ENCODE results near the gene RBM20. TPM values are rescaled to one million over a fixed set of nuclear protein-coding genes. Genes with fewer than 3 reads are reported as not detected.

RBM20 gene
- total and polyA plus RNA-seq, 2 donors from 2014 or later = 0.88 to 2.1 TPM

DNA sequence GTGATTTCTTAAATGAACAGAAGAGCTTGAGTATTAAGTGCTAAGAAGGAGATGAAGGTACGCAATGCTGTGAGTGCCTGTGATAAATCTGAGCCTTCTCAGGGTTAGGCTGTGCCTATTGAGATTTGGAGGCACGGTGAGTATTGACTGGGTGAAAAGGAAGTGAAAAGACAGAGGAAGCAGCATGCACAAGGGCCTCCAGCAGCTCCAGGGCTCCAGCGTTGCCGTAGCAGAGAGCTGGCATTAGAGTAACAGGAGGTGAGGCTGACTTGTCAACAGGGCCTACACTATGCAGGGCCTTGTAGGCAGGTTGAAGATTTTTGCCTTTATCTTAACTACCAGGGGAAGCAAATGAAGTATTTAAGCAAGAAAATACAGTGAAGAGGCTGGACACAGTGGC lies 173.5 kb downstream of the RBM20 start:
- H3K4me3 ChIP-seq (ENCODE audit: low read length in 3 of 3) = no peak overlapping the region
- no peaks in the 10 kb centered on the region for H3K36me3 ChIP-seq (ENCODE audit: control insufficient read depth in 2 of 3, insufficient read depth in 3 of 3, low read length in 3 of 3)
- no peaks in the 10 kb centered on the region for H3K27me3 ChIP-seq (ENCODE audit: control insufficient read depth, insufficient read depth, low read length)
- H3K9me3 ChIP-seq (ENCODE audit: control insufficient read depth in 2 of 3, insufficient read depth in 1 of 3, low read length in 3 of 3) = no peaks in the 10 kb centered on the region
- intact Hi-C loops (cut with DNase I) = no loop called here
- peaks cover 0 to 22% (median 13%) of the 10 kb centered on the region in 3 donors for H3K4me1 ChIP-seq (ENCODE audit: control insufficient read depth in 2 of 3, insufficient read depth in 2 of 3, low read depth in 1 of 3, low read length in 3 of 3)
- TF ChIP-seq, protein P1, sequence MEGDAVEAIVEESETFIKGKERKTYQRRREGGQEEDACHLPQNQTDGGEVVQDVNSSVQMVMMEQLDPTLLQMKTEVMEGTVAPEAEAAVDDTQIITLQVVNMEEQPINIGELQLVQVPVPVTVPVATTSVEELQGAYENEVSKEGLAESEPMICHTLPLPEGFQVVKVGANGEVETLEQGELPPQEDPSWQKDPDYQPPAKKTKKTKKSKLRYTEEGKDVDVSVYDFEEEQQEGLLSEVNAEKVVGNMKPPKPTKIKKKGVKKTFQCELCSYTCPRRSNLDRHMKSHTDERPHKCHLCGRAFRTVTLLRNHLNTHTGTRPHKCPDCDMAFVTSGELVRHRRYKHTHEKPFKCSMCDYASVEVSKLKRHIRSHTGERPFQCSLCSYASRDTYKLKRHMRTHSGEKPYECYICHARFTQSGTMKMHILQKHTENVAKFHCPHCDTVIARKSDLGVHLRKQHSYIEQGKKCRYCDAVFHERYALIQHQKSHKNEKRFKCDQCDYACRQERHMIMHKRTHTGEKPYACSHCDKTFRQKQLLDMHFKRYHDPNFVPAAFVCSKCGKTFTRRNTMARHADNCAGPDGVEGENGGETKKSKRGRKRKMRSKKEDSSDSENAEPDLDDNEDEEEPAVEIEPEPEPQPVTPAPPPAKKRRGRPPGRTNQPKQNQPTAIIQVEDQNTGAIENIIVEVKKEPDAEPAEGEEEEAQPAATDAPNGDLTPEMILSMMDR (IDR thresholded peaks at IDR 0.05; ENCODE audit: borderline replicate concordance, extremely low read depth, insufficient read depth) = no peak
- FAIRE-seq = no peak
- no peak overlapping the region for H3K27ac ChIP-seq (ENCODE audit: low read depth in 2 of 2, low read length in 2 of 2)
- DNase-seq = no peak
- no peak overlapping the region for H3K9ac ChIP-seq (ENCODE audit: low read length in 3 of 3)

- Histone ChIP-seq H3K9me3 (ENCODE audit: control insufficient read depth in 2 of 3, insufficient read depth in 1 of 3, low read length in 3 of 3) (no peaks in the 10 kb centered on the region), H3K9ac (ENCODE audit: low read length in 3 of 3) (no peak overlapping the region), H3K4me3 (ENCODE audit: low read length in 3 of 3) (no peak overlapping the region), H3K27me3 (ENCODE audit: control insufficient read depth, insufficient read depth, low read length) (no peaks in the 10 kb centered on the region), H3K36me3 (ENCODE audit: control insufficient read depth in 2 of 3, insufficient read depth in 3 of 3, low read length in 3 of 3) (no peaks in the 10 kb centered on the region), H3K4me1 (ENCODE audit: control insufficient read depth in 2 of 3, insufficient read depth in 2 of 3, low read depth in 1 of 3, low read length in 3 of 3) (peaks cover 4 to 29% (median 21%) of the 10 kb centered on the region in 3 donors), H3K27ac (ENCODE audit: low read depth in 2 of 2, low read length in 2 of 2) (no peak overlapping the region)
- TF ChIP-seq, protein P1 (IDR thresholded peaks at IDR 0.05; ENCODE audit: borderline replicate concordance, extremely low read depth, insufficient read depth) = no peak
- intact Hi-C loops (cut with DNase I) = no loop called here
- DNase-seq (no peak), FAIRE-seq (no peak)
Observed at GRCh38 chr10:110818311-110819256, 174.4 kb downstream of the RBM20 start.

DNA sequence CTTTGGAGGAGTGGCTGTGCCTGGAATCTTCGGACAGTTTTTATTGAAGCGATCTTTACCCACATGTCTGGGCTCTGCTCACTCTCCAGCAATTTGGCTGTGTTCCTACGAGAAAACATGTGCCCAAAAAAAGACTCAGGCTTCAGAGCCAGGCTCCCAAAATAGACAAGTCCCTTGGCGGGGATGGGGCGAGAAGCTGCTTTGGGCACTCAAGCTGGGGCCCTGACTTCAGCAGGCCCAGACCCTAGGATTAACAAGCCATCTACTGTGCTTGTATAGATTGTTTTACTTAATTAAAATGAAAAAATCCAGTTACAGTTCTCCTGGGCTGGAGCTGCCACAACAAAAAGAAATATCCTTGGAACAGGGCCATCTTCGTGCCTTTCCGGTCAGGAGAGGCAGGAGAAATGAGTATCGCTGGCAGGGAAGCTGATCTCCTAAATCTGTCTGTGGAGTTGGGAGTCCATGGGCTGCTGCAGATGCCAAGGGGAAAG lies 176.2 kb downstream of the RBM20 start:
- FAIRE-seq (no peak), DNase-seq (no peak)
- intact Hi-C loops (cut with DNase I) = no loop called here
- peak overlapping the region; percentile 15 to 56 for H3K27ac ChIP-seq (ENCODE audit: low read depth in 2 of 2, low read length in 2 of 2)
- no peak overlapping the region for H3K4me3 ChIP-seq (ENCODE audit: low read length in 3 of 3)
- H3K27me3 ChIP-seq (ENCODE audit: control insufficient read depth, insufficient read depth, low read length) = no peaks in the 10 kb centered on the region
- peaks cover 4 to 34% (median 21%) of the 10 kb centered on the region in 3 donors for H3K4me1 ChIP-seq (ENCODE audit: control insufficient read depth in 2 of 3, insufficient read depth in 2 of 3, low read depth in 1 of 3, low read length in 3 of 3)
- H3K9ac ChIP-seq (ENCODE audit: low read length in 3 of 3) = peak overlapping the region in 1 of 3 donors; percentile 38
- TF ChIP-seq, protein P1 (IDR thresholded peaks at IDR 0.05; ENCODE audit: borderline replicate concordance, extremely low read depth, insufficient read depth) = no peak
- H3K9me3 ChIP-seq (ENCODE audit: control insufficient read depth in 2 of 3, insufficient read depth in 1 of 3, low read length in 3 of 3) = no peaks in the 10 kb centered on the region
- H3K36me3 ChIP-seq (ENCODE audit: control insufficient read depth in 2 of 3, insufficient read depth in 3 of 3, low read length in 3 of 3) = no peaks in the 10 kb centered on the region
